Stimulated activated CD4-positive, alpha-beta T cell treated with anti-CD3 and anti-CD28 coated beads, TNF-alpha, amount 100 ng/mL, for 24 hours (primary cell): Measurements from ENCODE around the gene RALA.

Experiments used
- DNase-seq, 3 experiments: peaks; one replicate each; pipeline ENCODE4 v3.0.0-alpha.2; 2020; ENCODE audit warnings: low read depth in 3 of 3

RALA gene, protein sequence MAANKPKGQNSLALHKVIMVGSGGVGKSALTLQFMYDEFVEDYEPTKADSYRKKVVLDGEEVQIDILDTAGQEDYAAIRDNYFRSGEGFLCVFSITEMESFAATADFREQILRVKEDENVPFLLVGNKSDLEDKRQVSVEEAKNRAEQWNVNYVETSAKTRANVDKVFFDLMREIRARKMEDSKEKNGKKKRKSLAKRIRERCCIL

DNA sequence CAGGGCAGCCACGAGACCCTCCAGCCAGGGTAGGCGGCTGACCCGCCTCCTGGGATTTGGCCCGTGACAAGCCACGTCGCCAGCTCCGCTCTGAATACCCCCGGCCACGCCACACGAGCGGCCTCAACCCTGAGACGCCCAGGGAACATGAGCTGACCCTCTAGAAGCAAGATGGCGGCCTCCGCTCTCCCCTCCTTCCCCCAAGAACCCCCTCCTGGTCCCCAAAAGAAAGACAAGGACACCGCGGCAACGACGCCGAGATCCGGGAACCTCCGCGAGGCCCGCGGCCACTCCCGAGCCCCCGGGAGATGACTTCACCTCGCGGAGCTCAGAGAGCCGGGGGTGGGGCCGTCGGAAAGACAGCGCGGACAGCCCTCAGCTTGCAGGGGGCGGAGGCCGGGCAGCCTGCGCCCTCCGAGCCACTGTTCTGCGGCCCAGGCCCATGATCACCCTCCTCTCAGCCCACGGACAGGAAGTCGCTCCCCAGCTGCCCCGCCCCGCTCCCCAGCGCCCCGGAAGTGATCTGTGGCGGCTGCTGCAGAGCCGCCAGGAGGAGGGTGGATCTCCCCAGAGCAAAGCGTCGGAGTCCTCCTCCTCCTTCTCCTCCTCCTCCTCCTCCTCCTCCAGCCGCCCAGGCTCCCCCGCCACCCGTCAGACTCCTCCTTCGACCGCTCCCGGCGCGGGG lies at the start of gene RALA:
RALA (plus strand) TSS at position 526 of the 685 bp plus-strand sequence. CDS start 63,096 bp downstream, outside the sequence.
- DNase-seq = peak; percentile 81 to 93 (median 81)

DNA sequence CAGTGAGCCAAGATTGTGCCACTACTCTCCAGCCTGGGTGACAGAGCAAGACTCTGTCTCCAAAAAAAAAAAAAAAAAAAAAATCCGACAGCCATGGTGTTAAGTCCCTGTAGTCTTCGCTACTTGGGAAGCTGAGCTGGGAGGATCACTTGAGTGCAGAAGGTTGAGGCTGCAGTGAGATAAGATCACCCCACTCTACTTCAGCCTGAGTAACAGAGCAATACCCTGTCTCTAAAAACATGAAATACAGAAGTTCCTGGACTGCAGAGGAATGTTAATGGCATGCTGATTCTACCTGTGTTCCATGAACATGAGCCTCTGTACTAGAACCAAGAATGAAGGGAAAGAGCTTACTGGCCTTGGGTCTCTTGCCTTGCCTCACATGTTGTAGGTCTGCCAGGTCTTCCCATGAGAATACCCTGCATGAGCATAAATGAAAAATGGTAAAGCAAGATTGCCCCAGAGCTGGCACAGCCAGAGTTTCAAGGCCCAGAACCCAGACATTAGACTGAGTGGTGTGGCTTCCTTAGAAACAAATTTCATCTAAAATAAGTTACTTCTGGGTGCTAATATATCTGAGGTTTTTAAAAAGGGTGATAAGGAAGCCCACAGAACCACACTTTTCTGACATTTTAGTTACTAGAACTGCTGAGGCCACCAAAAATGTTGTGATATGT lies 48.6 kb upstream of the RALA start:
- DNase-seq = no peak

DNA sequence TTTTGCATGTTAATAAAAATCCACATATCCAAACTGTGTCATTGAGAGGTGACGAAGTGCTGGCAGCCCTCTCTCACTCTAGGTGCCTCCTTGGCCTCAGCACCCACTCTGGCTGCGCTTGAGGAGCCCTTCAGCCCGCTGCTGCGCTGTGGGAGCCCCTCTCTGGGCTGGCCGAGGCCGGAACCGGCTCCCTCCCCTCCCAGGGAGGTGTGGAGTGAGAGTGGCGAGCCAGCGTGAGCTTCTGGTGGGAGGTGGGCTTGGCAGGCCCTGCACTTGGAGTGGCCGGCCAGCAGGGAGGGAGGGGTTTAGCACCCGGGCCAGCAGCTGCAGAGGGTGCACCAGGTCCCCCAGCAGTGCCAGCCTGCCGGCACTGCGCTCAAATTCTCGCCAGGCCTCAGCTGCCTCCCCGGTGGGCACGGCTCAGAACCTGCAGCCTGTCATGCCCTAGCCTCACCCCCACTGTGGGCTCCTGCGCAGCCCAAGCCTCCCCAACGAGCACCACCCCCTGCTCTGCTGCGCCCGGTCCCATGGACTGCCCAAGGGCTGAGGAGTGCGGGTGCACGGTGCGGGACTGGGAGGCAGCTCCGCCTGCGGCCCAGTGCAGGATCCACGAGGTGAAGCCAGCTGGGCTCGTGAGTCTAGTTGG lies 46.0 kb upstream of the RALA start:
- DNase-seq = no peak

DNA sequence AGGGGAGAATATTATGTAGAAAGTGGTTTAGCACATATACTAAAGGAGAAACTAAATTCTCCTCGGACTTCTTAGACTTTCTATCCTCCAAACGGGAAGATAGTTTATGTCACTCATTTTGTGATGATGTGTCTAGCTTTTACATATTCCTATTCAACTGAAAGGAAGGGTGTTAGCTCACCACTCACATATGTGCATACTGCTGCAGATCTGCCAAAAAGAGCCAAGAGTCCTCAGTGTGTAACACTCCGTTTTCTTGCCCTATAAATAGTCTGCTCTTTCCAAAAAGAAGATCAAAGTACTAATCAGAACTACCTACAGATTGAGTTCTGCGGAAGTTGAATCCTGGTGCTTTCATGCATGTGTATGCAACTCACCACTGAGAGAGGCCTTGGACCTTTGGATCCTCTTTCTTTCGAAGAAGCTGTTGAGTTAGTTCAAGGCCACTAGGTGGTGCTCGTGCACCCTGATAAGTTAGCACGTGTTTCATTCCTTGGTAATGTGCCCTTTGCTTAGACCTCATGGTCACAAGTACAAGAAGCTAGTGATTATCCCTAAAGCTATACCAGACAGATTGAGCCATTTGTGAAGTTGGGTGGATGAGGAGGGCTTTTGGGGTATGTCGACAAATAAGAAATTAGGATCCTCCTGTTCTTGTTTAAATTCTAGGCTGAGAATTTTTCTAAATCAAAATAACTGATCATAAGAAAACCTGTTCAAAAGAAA lies 43.1 kb upstream of the RALA start:
- DNase-seq = peak; percentile 52 to 73 (median 64)

DNA sequence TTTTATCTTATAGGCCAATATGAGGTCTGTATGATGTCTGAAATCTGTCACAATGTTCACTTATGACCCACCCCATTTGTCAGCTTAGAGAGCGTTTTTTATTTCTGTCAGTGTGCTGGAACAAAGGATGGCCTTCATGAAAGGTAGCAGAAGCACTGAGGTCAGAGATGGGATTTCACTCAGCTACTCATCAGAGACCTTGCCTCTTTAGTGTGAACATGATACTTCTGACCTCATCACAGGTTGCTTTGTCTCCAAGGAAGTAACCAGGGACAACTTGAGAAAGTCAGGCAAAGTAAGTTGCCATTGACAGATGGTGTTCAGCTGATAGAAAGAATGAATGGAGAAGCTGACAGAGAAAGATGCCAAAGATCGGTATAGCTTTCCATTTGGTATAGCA lies 40.8 kb upstream of the RALA start:
- DNase-seq = no peak

DNA sequence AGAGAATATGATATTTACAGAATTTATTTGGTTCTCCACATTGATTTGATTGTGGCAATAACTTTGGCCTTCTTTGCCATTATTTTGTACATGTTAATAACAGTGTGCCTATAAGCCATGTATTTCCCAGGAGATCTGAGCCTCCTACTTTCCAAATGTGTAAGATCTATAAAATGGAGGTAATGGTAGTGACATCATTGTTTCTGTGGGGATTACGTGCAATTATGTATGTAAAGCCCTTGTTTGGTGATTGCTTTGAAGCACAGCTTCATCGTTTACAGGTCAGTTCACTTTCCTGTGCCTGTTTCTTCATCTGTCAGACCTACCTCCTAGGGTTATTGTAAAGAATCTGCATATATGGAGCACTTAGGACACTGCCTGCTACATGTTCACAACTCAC lies 39.8 kb upstream of the RALA start:
- DNase-seq = no peak

DNA sequence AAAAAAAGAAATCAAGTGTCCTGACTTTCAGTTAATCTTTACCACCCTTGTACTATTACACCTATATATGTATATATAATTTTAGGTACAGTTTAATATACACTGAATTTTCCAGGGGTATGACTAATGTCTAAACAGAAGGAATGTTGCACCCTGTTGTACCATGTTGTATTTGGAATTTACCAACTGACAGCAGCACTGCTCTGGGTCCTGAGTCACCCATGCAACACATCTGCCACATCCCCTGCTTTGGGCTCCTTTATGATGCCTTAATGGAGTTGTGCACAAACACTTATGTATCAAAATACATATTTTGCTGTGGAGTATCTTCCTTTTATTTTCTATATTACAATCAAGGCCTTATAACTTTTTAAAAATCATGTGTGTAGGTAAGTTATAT lies 36.0 kb upstream of the RALA start:
- no peak for DNase-seq

DNA sequence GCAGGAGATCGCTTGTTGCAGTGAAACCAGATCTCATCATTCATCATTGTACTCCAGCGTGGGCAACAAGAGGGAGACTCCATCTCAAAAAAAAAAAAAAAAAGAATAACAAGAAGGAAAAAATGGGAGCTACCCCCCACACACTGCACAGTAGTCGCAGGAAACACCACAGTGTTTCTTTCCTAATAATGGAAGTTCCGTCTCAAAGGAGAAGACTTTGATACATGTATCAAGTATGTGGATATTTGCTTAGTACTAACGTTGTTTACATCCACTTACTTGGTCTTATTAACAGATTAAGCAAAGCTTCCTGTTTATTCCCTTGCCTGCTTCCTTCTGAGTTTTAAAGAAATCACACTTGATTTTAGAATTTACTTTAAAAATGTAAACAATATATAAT lies 35.0 kb upstream of the RALA start:
- DNase-seq = no peak

DNA sequence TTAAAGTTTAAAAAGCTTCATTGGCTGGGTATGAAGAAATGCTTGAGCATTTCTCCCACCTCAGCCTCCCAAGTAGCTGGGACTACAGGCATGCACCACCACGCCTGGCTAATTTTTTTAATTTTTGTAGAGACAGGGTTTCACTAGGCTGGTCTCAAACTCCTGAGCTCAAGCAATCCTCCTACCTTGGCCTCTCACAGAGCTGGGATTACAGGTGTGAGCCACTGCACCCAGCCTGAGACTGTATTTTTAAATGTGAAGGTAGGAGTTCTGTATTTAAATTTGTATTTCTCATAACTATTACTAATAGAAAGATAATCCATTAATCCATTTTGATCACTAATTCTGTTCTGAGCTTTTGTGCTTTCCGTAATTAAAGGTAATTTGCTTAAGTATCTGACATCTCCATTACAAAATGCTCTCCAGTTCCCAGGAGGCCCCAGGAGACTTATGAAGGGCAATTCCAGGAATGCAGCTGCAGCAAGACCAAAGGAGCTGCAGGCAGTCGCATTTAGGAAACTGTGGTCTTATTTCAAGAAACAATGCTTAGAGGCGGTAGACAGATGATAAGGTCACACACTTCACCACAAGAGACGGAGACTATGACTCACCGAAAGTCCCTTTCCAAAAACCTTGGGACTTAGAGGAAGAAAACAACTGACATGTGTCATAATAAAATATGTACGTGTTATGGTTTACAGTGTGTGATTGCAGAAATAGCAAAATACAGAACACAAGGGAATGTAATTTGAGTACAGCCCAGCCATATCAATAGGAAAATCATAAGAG lies 33.9 kb upstream of the RALA start:
- peak; percentile 35 to 72 (median 36) for DNase-seq

DNA sequence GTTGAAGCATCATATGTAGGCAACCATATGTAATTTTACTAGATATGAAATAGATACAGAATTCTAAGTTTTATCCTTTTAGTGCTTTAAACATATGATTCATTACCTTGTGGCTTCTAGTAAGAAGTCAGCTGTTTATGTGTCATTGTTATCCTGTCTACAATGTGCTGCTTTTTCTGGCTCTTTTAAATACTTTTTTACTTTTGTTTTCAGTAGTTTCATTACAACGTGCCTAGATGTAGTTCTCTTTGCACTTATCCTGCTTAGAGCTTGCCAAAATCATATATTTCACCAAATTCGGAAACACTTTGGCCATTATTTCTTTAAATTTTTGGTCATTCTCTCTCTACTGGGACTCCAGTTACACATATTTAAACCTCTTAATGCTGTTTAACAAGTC lies 30.8 kb upstream of the RALA start:
- DNase-seq = no peak

DNA sequence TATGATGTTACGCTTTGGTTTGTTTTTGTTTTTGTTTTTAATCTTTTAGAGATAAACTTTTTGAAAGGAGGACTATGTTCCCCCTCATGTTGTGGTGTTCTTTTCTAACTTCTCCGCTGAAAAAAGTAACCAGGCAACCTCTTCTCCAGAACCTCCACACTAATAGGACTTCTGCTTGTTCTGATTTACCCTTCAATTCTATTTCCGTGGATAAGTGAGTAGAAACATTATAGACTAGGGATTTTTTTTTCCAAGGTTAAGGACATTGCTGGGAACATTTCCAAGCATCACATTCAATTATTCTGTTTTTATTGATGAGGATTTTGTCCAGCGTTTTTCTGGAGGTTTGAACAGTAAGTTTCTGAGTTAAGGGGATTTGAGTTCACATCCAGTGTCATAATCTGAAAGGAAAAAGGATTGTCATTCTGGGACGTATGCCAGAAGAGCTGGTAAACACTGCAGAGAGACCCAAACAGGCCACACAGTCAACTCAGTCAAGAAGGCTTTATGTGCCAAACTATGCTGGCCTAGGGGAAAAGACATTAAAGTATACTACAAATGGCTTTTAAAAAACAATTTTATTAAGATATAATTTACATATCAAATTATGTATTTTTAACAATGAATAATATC lies 28.3 kb upstream of the RALA start:
- DNase-seq = no peak

DNA sequence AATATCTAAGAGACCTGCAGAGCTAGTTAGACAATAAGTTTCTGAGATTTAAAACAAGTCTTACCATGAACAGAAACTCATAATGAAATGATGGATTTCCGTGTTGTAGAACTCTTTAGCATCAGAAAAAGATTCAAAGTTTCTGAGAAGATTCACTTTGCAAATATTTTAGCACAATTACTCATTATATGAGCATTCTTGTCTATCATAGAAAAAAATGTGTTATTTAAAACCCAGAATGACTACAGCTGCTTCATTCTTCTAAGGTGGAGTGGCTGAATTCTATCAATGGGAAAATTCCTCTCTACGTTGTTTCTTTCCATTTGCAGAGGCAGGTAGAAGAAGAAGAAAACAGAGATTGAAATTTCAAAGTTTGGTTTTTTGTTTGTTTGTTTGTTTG lies 21.0 kb upstream of the RALA start:
- no peak for DNase-seq

DNA sequence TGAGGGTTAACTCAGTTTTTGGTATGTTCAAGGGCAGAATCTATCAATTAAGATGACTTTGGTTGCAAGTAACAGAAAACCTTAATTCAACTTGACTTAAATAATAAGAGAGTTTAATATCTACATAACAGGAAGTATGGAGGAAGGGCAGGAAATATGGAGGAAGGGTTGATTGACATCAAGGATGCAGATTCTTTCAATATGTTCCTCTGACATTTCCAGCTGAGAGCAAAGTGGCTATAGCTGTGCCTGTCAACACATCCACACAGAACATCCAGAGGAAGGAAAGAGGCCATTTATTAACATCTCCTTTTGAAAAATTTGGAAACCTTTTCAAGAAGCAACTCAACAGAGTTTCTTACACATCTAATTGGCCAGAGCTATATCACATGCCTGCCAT lies 19.4 kb upstream of the RALA start:
- DNase-seq = no peak

DNA sequence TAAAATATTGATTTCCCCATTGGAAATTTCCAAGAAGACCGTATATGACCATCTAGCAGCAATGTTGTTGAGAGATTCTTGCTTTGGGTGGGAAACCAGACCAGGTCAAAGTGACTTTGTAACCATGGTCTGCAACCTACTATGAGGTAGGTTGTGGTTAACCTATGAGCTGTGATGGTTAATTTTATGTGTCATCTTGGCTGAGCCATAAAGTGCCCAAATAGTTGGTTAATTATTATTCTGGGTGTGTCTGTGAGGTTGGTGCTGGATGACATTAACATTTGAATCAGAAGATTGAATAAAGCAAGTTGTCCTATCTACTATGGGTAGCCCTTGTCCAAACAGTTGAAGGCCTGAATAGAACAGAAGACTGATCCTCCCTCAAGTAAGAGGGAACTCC lies 18.3 kb upstream of the RALA start:
- DNase-seq = no peak

DNA sequence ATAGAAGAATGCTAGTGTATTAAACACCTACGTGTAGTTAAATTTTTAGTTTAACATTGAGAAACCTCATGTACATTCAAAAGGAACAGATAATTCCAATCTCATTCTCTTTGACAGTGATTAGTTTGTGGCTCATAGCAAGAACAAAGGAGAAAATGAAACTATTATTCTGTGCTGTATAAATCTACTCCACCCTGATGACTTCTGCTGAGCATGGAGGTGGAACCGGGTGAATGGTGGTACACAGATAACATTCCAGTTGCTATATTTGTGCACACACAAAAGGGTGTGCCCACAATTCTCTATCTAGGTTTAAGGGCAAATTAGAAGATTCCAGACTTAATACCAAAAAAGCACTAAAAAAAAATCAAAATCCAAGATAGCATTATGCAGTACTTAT lies 17.0 kb upstream of the RALA start:
- no peak for DNase-seq

DNA sequence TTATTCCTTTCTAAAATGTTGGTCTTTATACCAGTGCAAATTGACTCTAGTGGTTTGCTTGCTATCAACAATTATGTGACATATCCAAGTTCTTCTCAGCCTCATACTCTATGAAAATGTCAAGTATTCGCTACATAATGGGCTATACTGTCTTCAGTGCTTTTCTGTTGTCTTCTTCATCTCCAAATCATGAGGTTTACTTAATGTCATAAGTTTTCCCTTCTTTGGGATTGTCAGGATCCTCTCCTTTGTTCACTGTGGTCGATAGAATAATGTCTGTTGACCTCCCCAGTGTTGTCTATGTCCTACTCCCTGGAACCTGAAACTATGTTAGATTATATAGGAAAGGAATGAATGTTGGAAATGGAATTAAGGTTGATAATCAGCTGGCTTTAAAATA lies 16.4 kb upstream of the RALA start:
- DNase-seq = no peak

DNA sequence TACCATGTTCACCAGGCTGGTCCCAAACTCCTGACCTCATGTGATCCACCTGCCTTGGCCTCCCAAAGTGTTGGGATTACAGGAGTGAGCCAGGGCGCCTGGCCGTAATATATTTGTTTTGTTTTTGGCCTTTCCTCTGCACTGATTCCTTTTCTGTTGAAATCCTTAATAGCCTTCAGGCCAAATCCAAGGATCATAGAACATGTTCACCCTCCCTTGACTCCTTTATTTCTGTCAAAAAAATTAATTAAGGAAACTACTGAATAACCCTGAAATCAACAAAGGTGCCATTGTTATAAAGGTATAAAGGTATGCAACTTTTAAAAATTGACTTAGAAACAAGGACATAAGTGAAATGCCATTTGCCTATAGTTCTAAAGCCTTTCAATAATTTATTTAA lies 15.5 kb upstream of the RALA start:
- DNase-seq = no peak

DNA sequence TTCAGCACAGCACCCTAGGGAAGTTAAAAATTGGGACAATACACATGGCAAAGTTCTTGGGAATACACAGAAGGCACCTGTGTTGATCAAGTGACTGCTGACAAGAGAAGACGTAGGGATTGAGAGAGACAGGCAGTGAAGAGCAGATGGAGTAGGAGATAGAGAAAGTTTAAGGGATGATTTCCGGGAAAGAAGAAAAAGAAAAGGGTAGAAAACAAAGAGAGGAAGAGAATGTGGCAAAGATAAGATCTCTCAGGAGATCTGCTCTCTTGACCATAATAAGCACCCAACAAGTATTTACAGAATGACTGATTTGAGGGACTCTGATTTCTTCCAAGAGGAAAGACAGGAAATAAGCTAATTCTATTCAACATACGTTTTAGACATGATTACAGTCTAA lies 15.1 kb upstream of the RALA start:
- no peak for DNase-seq

DNA sequence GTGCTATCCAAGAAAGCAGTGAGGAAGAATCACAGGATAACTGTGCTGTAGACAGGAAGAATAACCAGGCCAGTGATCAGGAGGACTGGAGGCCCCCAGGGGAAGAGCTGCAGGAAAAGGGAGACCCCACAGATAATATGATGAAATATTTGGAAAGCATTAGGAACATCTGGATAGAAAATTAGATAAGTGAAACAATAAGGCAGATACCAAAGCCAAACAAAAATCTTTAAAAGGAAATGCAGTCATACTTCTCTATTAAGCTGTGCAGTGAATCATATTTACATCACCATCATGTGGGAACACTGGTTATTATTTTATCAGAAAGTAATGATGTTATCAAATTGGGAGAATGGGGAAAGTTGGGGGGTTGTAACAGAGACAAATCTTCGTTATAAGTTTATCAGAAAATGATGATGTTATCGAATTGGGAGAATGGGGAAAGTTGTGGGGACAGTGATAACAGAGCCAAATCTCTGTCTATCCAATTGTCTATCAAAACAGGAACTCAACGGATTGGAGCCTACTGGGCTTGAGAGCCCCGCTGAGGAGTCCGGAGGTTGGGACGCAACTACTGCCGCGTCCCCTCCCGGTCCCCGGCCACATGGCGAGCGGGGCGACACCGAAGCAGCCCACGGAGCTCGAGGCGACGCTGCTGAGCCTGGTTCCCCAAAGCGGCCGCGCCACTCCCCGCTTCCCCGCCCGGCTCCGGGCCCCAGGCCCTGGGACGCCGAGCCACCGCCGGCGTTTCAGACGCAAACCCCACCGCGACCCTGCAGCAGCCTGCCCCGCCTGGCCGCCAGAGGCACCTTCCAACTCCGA lies 14.0 kb upstream of the RALA start:
- DNase-seq = peak in 1 of 3 experiments; percentile 6

DNA sequence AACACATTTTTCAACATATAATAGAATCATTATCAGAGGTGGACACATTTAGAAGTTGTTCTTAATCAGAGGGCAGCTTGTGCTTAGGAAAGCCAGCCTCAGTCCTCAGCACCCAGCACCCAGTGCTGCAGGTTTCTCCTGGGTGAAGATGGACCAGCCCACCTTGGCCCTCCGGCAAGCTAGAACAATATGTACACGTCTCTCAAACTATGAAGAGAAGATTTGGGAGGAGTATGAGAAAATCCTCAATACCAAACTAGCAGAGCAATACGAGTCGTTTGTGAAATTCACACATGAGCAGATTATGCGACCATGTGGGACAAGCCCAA lies 13.5 kb upstream of the RALA start:
- no peak for DNase-seq
